ENCODE measurements around the gene MUC15.

DNA sequence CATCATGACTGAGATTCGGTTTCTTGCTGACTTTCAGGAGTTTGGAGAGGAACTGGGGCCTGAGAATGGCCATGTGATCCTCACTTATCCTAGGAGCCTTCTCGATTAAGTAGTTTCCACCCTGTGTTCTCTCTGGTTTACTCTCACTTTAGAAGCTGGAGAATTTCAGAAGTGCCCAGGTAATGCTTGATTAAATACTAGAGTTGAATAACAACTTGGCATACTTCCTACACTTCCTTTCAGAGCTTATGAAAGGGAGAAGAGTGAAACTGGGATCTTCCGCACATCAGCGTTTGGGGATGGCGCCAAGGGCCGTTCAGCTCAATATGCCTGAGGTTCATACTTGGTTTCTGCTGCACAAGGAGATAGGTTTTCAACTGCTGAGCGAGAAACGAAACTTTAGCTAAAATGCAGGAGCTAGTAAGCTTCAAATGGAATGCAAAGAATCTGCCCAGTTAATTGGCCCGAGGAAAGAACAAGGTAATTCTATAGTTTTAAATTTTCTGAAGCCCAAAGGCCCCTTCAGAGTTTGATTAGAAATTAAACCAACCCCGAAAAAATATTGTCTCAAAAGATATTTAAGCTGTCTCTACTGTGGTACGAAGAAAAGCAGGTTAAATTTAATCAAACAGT lies 823 bp upstream of the MUC15 start:
- TF ChIP-seq, protein P1, sequence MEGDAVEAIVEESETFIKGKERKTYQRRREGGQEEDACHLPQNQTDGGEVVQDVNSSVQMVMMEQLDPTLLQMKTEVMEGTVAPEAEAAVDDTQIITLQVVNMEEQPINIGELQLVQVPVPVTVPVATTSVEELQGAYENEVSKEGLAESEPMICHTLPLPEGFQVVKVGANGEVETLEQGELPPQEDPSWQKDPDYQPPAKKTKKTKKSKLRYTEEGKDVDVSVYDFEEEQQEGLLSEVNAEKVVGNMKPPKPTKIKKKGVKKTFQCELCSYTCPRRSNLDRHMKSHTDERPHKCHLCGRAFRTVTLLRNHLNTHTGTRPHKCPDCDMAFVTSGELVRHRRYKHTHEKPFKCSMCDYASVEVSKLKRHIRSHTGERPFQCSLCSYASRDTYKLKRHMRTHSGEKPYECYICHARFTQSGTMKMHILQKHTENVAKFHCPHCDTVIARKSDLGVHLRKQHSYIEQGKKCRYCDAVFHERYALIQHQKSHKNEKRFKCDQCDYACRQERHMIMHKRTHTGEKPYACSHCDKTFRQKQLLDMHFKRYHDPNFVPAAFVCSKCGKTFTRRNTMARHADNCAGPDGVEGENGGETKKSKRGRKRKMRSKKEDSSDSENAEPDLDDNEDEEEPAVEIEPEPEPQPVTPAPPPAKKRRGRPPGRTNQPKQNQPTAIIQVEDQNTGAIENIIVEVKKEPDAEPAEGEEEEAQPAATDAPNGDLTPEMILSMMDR (conservative IDR thresholded peaks at IDR 0.05) = no peak
- no peak for TF ChIP-seq EZH2 (IDR thresholded peaks at IDR 0.05; ENCODE audit: low read depth)

Data from PC-9 (cell line).